Body of pancreas (tissue), 4 donors: Measurements from ENCODE around the gene TMF1. TPM values are rescaled to one million over a fixed set of nuclear protein-coding genes. Genes with fewer than 3 reads are reported as not detected.

Experiments used
- ATAC-seq: fragments of 150-250 bp; one replicate; pipeline ENCODE4 v1.9.1; 2016
- DNase-seq, 4 donors: peaks; one replicate each; pipeline ENCODE4 v3.0.0-alpha.2; 2019
- H3K27ac ChIP-seq, 4 donors: fragments of 200-600 bp; sonication (generic); 1 replicate in 3 of 4; 2 replicates in 1 of 4; pipeline versions ENCODE4 v1.5.1 to v1.6.1; 2016 to 2019; ENCODE audit warnings: mild to moderate bottlenecking in 1 of 4, mixed read lengths in 1 of 4, moderate library complexity in 1 of 4
- H3K27me3 ChIP-seq, 2 donors: fragments of 200-600 bp; sonication (generic); one replicate each; pipeline ENCODE4 v1.6.0; 2016; ENCODE audit warnings: mild to moderate bottlenecking in 1 of 2
- H3K36me3 ChIP-seq, 2 donors: fragments of 200-600 bp; sonication (generic); replicated peaks in 1 of 2; 2 replicates each; pipeline ENCODE4 v1.5.1; 2016; ENCODE audit warnings: low read depth in 2 of 2; ENCODE audit not compliant: insufficient read depth in 1 of 2
- H3K4me1 ChIP-seq: fragments of 200-600 bp; sonication (generic); one replicate; pipeline ENCODE4 v1.6.0; 2016
- H3K4me3 ChIP-seq, 2 donors: fragments of 200-600 bp; sonication (generic); 1 replicate in 1 of 2; 2 replicates in 1 of 2; pipeline ENCODE4 v1.5.1; 2016 to 2019
- H3K9me3 ChIP-seq, 3 donors: fragments of 200-600 bp; sonication (generic); 1 replicate in 2 of 3; 2 replicates in 1 of 3; pipeline ENCODE4 v1.5.1; 2016
- POLR2A ChIP-seq, 3 donors: fragments of 450-650 bp; IDR thresholded peaks; one replicate each; pipeline ENCODE4 v1.6.1; 2016; ENCODE audit warnings: antibody characterized with exemption in 3 of 3, mild to moderate bottlenecking in 2 of 3
- WGBS, 2 donors: methylation state at CpG; one replicate each; pipeline ENCODE4 v1.1.5; 2017; 5-methylcytosine and 5-hydroxymethylcytosine counted together
- intact Hi-C: fragments of 100-400 bp; cut with DNase I; formaldehyde crosslinking; loops from one replicate; pipeline ENCODE4 v1.15.1; 2023
- total RNA-seq, 2 donors: library from RNA; depleted of rRNA; stranded (reverse); fragments of >200 nt; gene quantifications; one replicate each; pipeline ENCODE4 v1.1.0, GENCODE V29; 2016
- TF ChIP-seq, protein P1 (sequence below), 7 experiments: fragments of 450-650 bp in 4 of 7; fragments of 200-600 bp in 3 of 7; sonication (generic) in 3 of 7; IDR thresholded peaks; one replicate each; pipeline ENCODE4 v1.5.1; 2016 to 2019; ENCODE audit warnings: antibody characterized with exemption in 7 of 7

Gene TMF1
- total RNA-seq, 2 donors from 2014 or later, result 16.8 to 17.1 TPM

DNA sequence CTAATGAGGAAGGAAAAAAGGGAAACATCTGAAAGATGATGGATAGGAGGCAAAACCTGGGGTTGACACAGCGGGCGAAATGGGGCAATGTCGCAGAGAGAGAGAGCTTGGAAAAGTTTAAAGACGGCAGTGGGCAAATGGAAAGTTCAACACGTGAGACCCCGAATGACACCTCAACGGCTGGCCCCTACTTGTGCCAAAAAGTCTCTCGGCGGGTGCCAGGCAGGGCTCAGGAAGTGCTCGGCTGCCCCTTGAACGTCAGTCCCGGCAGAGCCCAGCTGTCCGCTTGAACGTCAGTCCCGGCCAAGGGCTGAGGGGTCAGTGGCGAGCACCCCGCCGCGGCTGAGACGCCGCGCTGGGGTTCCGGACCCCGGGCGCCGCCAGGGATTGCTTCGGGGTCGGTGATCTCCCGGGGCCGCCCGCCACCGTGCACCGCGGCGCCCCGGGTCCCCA is 39.3 kb downstream of the TMF1 start:
- Histone ChIP-seq H3K27me3 (no peaks in the 10 kb centered on the region), H3K27ac (peak overlapping the region; percentile 93 to 99 (median 95)), H3K36me3 (peaks cover 0 to 2% of the 10 kb centered on the region in 2 donors), H3K9me3 (no peaks in the 10 kb centered on the region), H3K4me1 (peaks cover 21% of the 10 kb centered on the region), H3K4me3 (peak overlapping the region; percentile 66 to 67)
- TF ChIP-seq POLR2A (IDR thresholded peaks at IDR 0.05), result no peak
- TF ChIP-seq, protein P1, sequence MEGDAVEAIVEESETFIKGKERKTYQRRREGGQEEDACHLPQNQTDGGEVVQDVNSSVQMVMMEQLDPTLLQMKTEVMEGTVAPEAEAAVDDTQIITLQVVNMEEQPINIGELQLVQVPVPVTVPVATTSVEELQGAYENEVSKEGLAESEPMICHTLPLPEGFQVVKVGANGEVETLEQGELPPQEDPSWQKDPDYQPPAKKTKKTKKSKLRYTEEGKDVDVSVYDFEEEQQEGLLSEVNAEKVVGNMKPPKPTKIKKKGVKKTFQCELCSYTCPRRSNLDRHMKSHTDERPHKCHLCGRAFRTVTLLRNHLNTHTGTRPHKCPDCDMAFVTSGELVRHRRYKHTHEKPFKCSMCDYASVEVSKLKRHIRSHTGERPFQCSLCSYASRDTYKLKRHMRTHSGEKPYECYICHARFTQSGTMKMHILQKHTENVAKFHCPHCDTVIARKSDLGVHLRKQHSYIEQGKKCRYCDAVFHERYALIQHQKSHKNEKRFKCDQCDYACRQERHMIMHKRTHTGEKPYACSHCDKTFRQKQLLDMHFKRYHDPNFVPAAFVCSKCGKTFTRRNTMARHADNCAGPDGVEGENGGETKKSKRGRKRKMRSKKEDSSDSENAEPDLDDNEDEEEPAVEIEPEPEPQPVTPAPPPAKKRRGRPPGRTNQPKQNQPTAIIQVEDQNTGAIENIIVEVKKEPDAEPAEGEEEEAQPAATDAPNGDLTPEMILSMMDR (IDR thresholded peaks at IDR 0.05), result peak in 2 of 7 experiments; percentile 8 to 35
- ATAC-seq, result peak; percentile 60
- intact Hi-C loops, result no loop called here
- DNase-seq, result peak; percentile 56 to 65 (median 60)
- whole genome bisulfite sequencing, 2 donors, result 1% methylated on average over 9 to 22 of the region's 36 CpGs

DNA sequence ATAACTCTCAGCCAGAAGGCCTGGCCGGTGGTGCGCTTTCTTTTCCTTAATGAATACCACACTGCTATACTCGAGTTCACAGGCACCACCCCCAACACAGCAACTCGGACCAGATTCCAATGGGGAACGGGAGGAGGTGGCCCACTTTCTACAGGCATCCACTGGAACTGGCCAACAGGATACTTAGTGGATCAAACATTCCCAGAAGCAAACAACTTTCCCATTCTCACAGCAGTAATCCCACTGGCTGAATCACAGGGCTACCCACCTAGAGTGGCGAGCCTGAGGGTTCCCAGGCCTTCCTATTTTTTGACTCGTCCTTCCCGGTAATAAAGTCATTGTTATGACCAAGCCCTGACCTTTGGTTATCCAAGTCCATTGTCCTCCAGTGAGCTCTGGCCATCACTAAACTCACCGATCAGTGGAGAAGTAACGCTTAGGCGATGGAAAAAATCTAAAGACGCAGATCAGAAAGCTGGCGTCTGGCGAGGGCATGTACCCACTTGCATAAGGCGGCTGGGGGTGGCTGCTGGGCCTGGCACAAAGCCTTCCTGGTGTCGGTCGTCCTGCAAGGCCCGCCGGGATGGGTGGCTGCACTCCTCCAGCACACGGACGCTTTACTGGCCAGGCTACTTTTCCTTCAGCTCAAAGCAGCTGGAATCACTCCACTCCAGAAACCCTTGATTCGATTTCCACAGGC is 39.9 kb downstream of the TMF1 start:
- DNase-seq, result peak; percentile 52 to 65 (median 60)
- H3K27ac ChIP-seq, result peak overlapping the region; percentile 93 to 99 (median 95)
- intact Hi-C loops, result no loop called here
- H3K4me3 ChIP-seq, result peak overlapping the region; percentile 66 to 67
- peak; percentile 19 for ATAC-seq
- 39 to 53% methylated on average over 16 to 22 of the region's 22 CpGs for WGBS, 2 donors
- H3K27me3 ChIP-seq, result no peaks in the 10 kb centered on the region
- no peaks in the 10 kb centered on the region for H3K9me3 ChIP-seq
- H3K4me1 ChIP-seq, result peaks cover 21% of the 10 kb centered on the region
- TF ChIP-seq, protein P1 (IDR thresholded peaks at IDR 0.05), result no peak
- TF ChIP-seq POLR2A (IDR thresholded peaks at IDR 0.05), result peak in 1 of 3 donors; percentile 42
- peaks cover 0 to 3% of the 10 kb centered on the region in 2 donors for H3K36me3 ChIP-seq

DNA sequence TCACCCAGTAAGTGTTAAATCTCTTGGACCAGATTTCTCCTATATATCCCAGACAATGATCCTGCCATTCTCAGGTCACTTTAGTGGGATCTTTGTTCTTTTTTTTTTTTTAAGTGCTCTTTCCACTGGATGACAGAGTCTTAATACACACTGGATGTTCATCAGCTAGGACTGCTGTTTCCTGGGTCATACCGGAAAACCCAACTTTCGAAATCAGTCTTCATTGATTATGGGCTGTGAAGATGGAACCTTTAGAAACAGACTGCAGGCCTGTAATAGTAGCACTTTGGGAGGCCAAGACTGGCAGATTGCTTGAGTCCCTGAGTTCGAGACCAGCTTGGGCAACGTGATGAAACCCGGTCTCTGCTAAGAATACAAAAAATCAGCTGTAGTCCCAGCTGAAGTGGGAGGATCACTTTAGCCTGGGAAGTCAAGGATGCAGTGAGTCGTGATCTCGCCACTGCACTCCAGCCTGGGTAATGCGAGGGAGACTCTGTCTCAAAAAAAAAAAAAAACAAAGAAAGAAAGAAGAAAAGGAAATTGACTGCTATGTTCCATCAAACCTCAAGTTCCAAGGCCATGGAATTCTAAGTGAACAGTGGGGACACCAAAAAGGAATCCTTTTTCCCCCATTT is 40.9 kb downstream of the TMF1 start:
- ATAC-seq (no peak), DNase-seq (no peak)
- Histone ChIP-seq H3K27ac (no peak overlapping the region), H3K4me1 (peaks cover 21% of the 10 kb centered on the region), H3K4me3 (no peak overlapping the region), H3K9me3 (no peaks in the 10 kb centered on the region), H3K27me3 (no peaks in the 10 kb centered on the region), H3K36me3 (peaks cover 0 to 8% of the 10 kb centered on the region in 2 donors)
- TF ChIP-seq, protein P1 (IDR thresholded peaks at IDR 0.05), result no peak
- no peak for TF ChIP-seq POLR2A (IDR thresholded peaks at IDR 0.05)
- intact Hi-C loops, result no loop called here
- 87 to 97% methylated on average over 8 of the region's 8 CpGs for WGBS, 2 donors

DNA sequence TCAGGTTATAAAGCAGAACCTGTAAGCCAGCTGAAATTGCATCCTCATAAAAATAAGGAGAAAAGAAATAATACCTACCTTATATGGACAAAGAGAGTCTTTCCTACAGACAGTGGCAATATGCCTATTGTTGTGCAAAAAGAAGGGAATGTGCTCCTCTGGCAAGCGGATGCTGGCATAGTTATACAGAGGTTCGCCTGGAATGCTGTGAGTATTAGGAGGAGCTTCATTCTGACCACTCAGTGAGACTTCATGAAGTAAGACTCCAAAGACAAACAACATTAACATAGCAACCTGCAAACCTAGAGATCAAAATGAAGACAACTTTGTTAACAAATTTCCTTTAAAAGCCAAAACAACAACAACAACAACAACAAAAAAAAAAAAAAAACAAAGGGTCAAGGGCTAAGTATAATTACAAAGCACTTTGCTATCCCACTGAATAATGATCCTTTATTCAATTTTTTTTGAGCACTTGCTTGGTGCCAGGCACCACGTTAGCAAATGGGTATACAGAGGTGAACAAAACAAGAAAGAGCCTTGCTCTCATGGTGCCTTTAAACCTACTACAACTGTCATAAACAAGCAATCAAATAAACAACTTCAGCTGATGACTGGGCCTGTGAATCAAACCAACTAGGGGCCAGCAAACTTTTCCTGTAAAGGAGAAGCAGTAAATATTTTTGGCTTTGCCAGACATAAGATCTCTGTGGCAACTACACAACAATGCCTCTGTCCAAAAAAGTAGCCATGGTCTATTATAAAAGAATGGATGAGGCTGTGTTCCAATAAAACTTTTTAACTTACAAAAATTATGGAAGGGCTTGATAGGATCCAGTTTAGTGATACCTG is 42.3 kb downstream of the TMF1 start:
- Histone ChIP-seq H3K9me3 (no peaks in the 10 kb centered on the region), H3K4me3 (no peak overlapping the region), H3K4me1 (peaks cover 20% of the 10 kb centered on the region), H3K27ac (no peak overlapping the region), H3K36me3 (peaks cover 0 to 10% of the 10 kb centered on the region in 2 donors), H3K27me3 (no peaks in the 10 kb centered on the region)
- DNase-seq, result no peak
- WGBS, 2 donors, result 86 to 90% methylated on average over 3 of the region's 3 CpGs
- intact Hi-C loops, result no loop called here
- TF ChIP-seq, protein P1 (IDR thresholded peaks at IDR 0.05), result no peak
- TF ChIP-seq POLR2A (IDR thresholded peaks at IDR 0.05), result no peak
- ATAC-seq, result no peak
